GM18907 (cell line): ENCODE measurements around the gene TCHH.
"Not testable (repeated sequence)": the region's sequence is repeated elsewhere in the genome, so short reads cannot be mapped to it uniquely, and the experiment has no call there.

Experiments used
- ATAC-seq: cut with Tn5 transposase; IDR thresholded peaks from one replicate; pipeline ENCODE4 v1.9.1; 2021; ENCODE audit warnings: mild to moderate bottlenecking, moderate library complexity; ENCODE audit not compliant: unreplicated experiment

Gene TCHH

GRCh38 chr1:152115344-152115743, at the start of gene TCHH:
TSS of gene TCHH (minus strand) at chr1:152115444. CDS start at chr1:152114080, 1,364 bp downstream.
- ATAC-seq = no peak

- ATAC-seq = no peak
Observed at GRCh38 chr1:152164517-152165136, 49.4 kb upstream of the TCHH start.

- ATAC-seq = no peak
Observed at GRCh38 chr1:152162792-152163463, 47.7 kb upstream of the TCHH start.

GRCh38 chr1:152160576-152160975, 45.3 kb upstream of the TCHH start:
- ATAC-seq = no peak

- no peak for ATAC-seq
Observed at GRCh38 chr1:152159144-152159543, 43.9 kb upstream of the TCHH start, which contains the start of gene RPTN. TSS of gene RPTN (minus strand) at chr1:152159228. CDS start at chr1:152157889, 1,339 bp downstream.

- ATAC-seq = no peak
Observed at GRCh38 chr1:152153996-152154395, 38.8 kb upstream of the TCHH start.

- no peak for ATAC-seq
Observed at GRCh38 chr1:152151646-152152045, 36.4 kb upstream of the TCHH start.

- no peak for ATAC-seq
Observed at GRCh38 chr1:152148981-152149380, 33.7 kb upstream of the TCHH start.

GRCh38 chr1:152148051-152148450, 32.8 kb upstream of the TCHH start:
- ATAC-seq = no peak

GRCh38 chr1:152145769-152146168, 30.5 kb upstream of the TCHH start:
- no peak for ATAC-seq

GRCh38 chr1:152144674-152145183, 29.5 kb upstream of the TCHH start:
- not testable (repeated sequence) for ATAC-seq

- no peak for ATAC-seq
Observed at GRCh38 chr1:152143150-152143887, 28.1 kb upstream of the TCHH start.

- ATAC-seq = no peak
Observed at GRCh38 chr1:152141971-152142584, 26.8 kb upstream of the TCHH start.

- no peak for ATAC-seq
Observed at GRCh38 chr1:152137215-152137614, 22.0 kb upstream of the TCHH start.

GRCh38 chr1:152130186-152130585, 14.9 kb upstream of the TCHH start:
- no peak for ATAC-seq

- no peak for ATAC-seq
Observed at GRCh38 chr1:152127673-152128072, 12.4 kb upstream of the TCHH start.

- ATAC-seq = no peak
Observed at GRCh38 chr1:152125834-152126443, 10.7 kb upstream of the TCHH start.

- ATAC-seq = no peak
Observed at GRCh38 chr1:152118915-152119314, 3.7 kb upstream of the TCHH start.

- ATAC-seq = no peak
Observed at GRCh38 chr1:152112885-152113432, 2.3 kb downstream of the TCHH start.

- no peak for ATAC-seq
Observed at GRCh38 chr1:152112101-152112884, 3.0 kb downstream of the TCHH start.
